ENCODE measurements around the gene ATP6V1B1.

Gene ATP6V1B1

DNA sequence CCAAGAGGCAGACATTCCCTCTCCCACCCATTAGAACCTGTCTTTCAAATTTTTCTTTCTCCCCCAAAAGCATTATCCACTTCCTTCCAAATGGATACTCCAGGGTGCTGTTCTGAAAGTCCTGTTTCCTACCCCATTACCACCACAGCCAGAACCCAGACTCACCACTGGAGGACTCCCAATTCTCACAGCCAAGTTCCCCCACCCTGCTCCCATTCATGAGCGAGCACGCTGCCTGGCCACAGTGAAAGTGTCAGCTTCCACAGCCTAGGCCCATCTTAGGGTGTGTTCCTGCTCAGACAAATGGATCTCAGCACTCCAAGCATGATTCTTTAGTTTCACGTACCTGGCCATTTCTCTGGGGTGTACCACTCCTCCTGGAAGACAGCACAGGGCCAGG is 38.9 kb downstream of the ATP6V1B1 start:
- DNase-seq, result no peak
- peaks cover 5 to 21% (median 15%) of the 10 kb centered on the region in 4 experiments for H3K4me1 ChIP-seq (ENCODE audit: control extremely low read depth in 1 of 4, control insufficient read depth in 4 of 4, insufficient read depth in 4 of 4, low read length in 3 of 4)
- no peaks in the 10 kb centered on the region for H3K9me3 ChIP-seq (ENCODE audit: control extremely low read depth in 1 of 5, control insufficient read depth in 4 of 5, insufficient read depth in 2 of 5, low read depth in 1 of 5, low read length in 4 of 5)
- CTCF ChIA-PET, result interaction anchor here (0.6 to 14.6 kb wide), 5 partner anchors 9 to 331 kb away, joined by 3 to 181 read pairs (median 4); no protein-coding TSS in a partner anchor
- WGBS (ENCODE audit: insufficient coverage), result 86% methylated on average over 1 of the region's 3 CpGs
- no peak overlapping the region for H3K4me3 ChIP-seq (ENCODE audit: control insufficient read depth in 1 of 7, extremely low read depth in 1 of 7, insufficient read depth in 4 of 7, low read depth in 2 of 7, low read length in 6 of 7)
- POLR2A ChIA-PET, result no interaction called here
- no peak overlapping the region for H3K27ac ChIP-seq (ENCODE audit: insufficient read depth in 1 of 2, low read depth in 1 of 2, low read length in 2 of 2, poor library complexity in 1 of 2, severe bottlenecking in 2 of 2)
- no peaks in the 10 kb centered on the region for H3K36me3 ChIP-seq (ENCODE audit: control insufficient read depth in 4 of 4, insufficient read depth in 4 of 4, low read length in 3 of 4)
- peaks cover 0 to 15% (median 7%) of the 10 kb centered on the region in 5 experiments for H3K27me3 ChIP-seq (replicated peaks in 2 of 5; ENCODE audit: control insufficient read depth in 4 of 5, insufficient read depth in 5 of 5, low read length in 4 of 5)

DNA sequence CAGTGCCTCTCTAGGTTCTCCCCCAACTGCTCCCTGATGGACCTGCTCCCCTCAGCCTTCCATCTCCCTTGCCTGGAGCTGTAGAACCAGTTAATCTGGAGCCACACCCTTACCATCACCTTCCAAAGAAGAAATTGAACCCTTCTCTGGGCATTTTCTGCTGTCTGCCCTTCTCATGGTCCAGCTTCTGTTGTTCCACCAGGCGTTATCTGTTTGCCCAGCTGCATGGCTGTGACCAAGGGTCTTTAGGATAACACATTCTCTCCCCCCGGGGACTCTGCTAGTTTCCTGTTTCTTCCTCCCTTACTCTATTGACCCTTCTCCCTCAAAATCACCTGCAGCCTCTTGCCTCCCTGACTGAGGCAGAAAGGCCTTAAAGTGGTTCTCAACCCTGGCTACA is 39.5 kb downstream of the ATP6V1B1 start:
- POLR2A ChIA-PET, result no interaction called here
- DNase-seq, result no peak
- CTCF ChIA-PET, result interaction anchor here (0.9 to 14.6 kb wide), 3 partner anchors 9 to 18 kb away, joined by 4 to 181 read pairs (median 21); no protein-coding TSS in a partner anchor
- Histone ChIP-seq H3K27me3 (replicated peaks in 2 of 5; ENCODE audit: control insufficient read depth in 4 of 5, insufficient read depth in 5 of 5, low read length in 4 of 5) (peaks cover 0 to 15% (median 7%) of the 10 kb centered on the region in 5 experiments), H3K4me1 (ENCODE audit: control extremely low read depth in 1 of 4, control insufficient read depth in 4 of 4, insufficient read depth in 4 of 4, low read length in 3 of 4) (peaks cover 5 to 21% (median 15%) of the 10 kb centered on the region in 4 experiments), H3K9me3 (ENCODE audit: control extremely low read depth in 1 of 5, control insufficient read depth in 4 of 5, insufficient read depth in 2 of 5, low read depth in 1 of 5, low read length in 4 of 5) (no peaks in the 10 kb centered on the region), H3K4me3 (ENCODE audit: control insufficient read depth in 1 of 7, extremely low read depth in 1 of 7, insufficient read depth in 4 of 7, low read depth in 2 of 7, low read length in 6 of 7) (no peak overlapping the region), H3K36me3 (ENCODE audit: control insufficient read depth in 4 of 4, insufficient read depth in 4 of 4, low read length in 3 of 4) (no peaks in the 10 kb centered on the region), H3K27ac (ENCODE audit: insufficient read depth in 1 of 2, low read depth in 1 of 2, low read length in 2 of 2, poor library complexity in 1 of 2, severe bottlenecking in 2 of 2) (no peak overlapping the region)
- 100% methylated on average over 2 of the region's 2 CpGs for WGBS (ENCODE audit: insufficient coverage)

DNA sequence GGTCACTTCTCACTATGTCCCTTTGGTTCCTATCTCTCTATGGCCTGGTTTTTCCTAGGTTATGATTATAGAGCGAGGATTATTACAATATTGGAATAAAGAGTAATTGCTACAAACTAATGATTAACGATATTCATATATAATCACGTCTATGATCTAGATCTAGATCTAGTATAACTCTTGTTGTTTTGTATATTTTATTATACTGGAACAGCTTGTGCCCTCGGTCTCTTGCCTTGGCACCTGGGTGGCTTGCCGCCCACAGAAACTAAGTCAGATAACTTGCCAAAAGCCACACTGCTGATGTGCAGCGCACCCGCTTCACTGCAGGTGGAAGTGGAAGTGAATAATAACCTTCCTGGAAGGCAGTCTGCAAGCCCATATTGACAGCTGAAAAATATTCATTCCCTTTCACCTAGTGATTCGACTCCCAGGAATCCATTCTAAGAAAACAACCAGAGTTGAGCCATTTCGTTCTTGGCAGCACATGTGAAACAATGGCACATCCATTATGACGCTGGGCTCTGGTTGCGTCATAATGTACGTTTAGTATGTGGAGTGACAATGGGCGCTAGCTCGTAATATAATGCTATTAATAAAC is 42.0 kb downstream of the ATP6V1B1 start:
- CTCF ChIA-PET, result interaction anchor here (1.4 to 14.6 kb wide), 3 partner anchors 14 to 18 kb away, joined by 3 to 181 read pairs (median 3); no protein-coding TSS in a partner anchor
- Histone ChIP-seq H3K27ac (ENCODE audit: insufficient read depth in 1 of 2, low read depth in 1 of 2, low read length in 2 of 2, poor library complexity in 1 of 2, severe bottlenecking in 2 of 2) (peak overlapping the region in 1 of 2 experiments; percentile 68), H3K4me3 (ENCODE audit: control insufficient read depth in 1 of 7, extremely low read depth in 1 of 7, insufficient read depth in 4 of 7, low read depth in 2 of 7, low read length in 6 of 7) (peak overlapping the region in 6 of 7 experiments; percentile 64 to 77 (median 70)), H3K4me1 (ENCODE audit: control extremely low read depth in 1 of 4, control insufficient read depth in 4 of 4, insufficient read depth in 4 of 4, low read length in 3 of 4) (peaks cover 5 to 21% (median 15%) of the 10 kb centered on the region in 4 experiments), H3K36me3 (ENCODE audit: control insufficient read depth in 4 of 4, insufficient read depth in 4 of 4, low read length in 3 of 4) (no peaks in the 10 kb centered on the region), H3K27me3 (replicated peaks in 2 of 5; ENCODE audit: control insufficient read depth in 4 of 5, insufficient read depth in 5 of 5, low read length in 4 of 5) (peaks cover 0 to 15% (median 4%) of the 10 kb centered on the region in 5 experiments), H3K9me3 (ENCODE audit: control extremely low read depth in 1 of 5, control insufficient read depth in 4 of 5, insufficient read depth in 2 of 5, low read depth in 1 of 5, low read length in 4 of 5) (no peaks in the 10 kb centered on the region)
- WGBS (ENCODE audit: insufficient coverage), result 23% methylated on average over 3 of the region's 14 CpGs
- POLR2A ChIA-PET, result no interaction called here
- DNase-seq, result peak in 2 of 3 donors; percentile 54 to 64

GRCh38 chr2:70978341-70979179 is 42.9 kb downstream of the ATP6V1B1 start, which contains the start of gene ANKRD53:
Gene ANKRD53, plus strand, starts transcription at chr2:70978630. Its CDS starts 16 bp downstream, at chr2:70978646.
- Histone ChIP-seq H3K4me3 (ENCODE audit: control insufficient read depth in 1 of 7, extremely low read depth in 1 of 7, insufficient read depth in 4 of 7, low read depth in 2 of 7, low read length in 6 of 7) (peak within 1 kb of the TSS; percentile 54 to 77 (median 68)), H3K4me1 (ENCODE audit: control extremely low read depth in 1 of 4, control insufficient read depth in 4 of 4, insufficient read depth in 4 of 4, low read length in 3 of 4) (peaks cover 5 to 21% (median 15%) of the 10 kb centered on the region in 4 experiments), H3K27ac (ENCODE audit: insufficient read depth in 1 of 2, low read depth in 1 of 2, low read length in 2 of 2, poor library complexity in 1 of 2, severe bottlenecking in 2 of 2) (peak within 1 kb of the TSS in 1 of 2 experiments; percentile 68), H3K9me3 (ENCODE audit: control extremely low read depth in 1 of 5, control insufficient read depth in 4 of 5, insufficient read depth in 2 of 5, low read depth in 1 of 5, low read length in 4 of 5) (no peaks in the 10 kb centered on the region), H3K36me3 (ENCODE audit: control insufficient read depth in 4 of 4, insufficient read depth in 4 of 4, low read length in 3 of 4) (no peaks in the 10 kb centered on the region), H3K27me3 (replicated peaks in 2 of 5; ENCODE audit: control insufficient read depth in 4 of 5, insufficient read depth in 5 of 5, low read length in 4 of 5) (peaks cover 0 to 15% (median 4%) of the 10 kb centered on the region in 5 experiments)
- CTCF ChIA-PET, result interaction anchor here (1.3 to 14.6 kb wide), 4 partner anchors 14 to 89 kb away, joined by 3 to 181 read pairs (median 4); partner anchors contain the start of gene NAGK
- POLR2A ChIA-PET, result no interaction called here
- peak in 1 of 3 donors; percentile 39 for DNase-seq
- WGBS (ENCODE audit: insufficient coverage), result 4% methylated on average over 63 of the region's 67 CpGs

- Histone ChIP-seq H3K4me3 (ENCODE audit: control insufficient read depth in 1 of 7, extremely low read depth in 1 of 7, insufficient read depth in 4 of 7, low read depth in 2 of 7, low read length in 6 of 7) (peak overlapping the region in 5 of 7 experiments; percentile 54 to 77 (median 73)), H3K9me3 (ENCODE audit: control extremely low read depth in 1 of 5, control insufficient read depth in 4 of 5, insufficient read depth in 2 of 5, low read depth in 1 of 5, low read length in 4 of 5) (no peaks in the 10 kb centered on the region), H3K4me1 (ENCODE audit: control extremely low read depth in 1 of 4, control insufficient read depth in 4 of 4, insufficient read depth in 4 of 4, low read length in 3 of 4) (peaks cover 5 to 26% (median 17%) of the 10 kb centered on the region in 4 experiments), H3K27me3 (replicated peaks in 2 of 5; ENCODE audit: control insufficient read depth in 4 of 5, insufficient read depth in 5 of 5, low read length in 4 of 5) (peaks cover 0 to 15% (median 4%) of the 10 kb centered on the region in 5 experiments), H3K36me3 (ENCODE audit: control insufficient read depth in 4 of 4, insufficient read depth in 4 of 4, low read length in 3 of 4) (peaks cover 0 to 2% (median 0%) of the 10 kb centered on the region in 4 experiments), H3K27ac (ENCODE audit: insufficient read depth in 1 of 2, low read depth in 1 of 2, low read length in 2 of 2, poor library complexity in 1 of 2, severe bottlenecking in 2 of 2) (no peak overlapping the region)
- ChIA-PET POLR2A (no interaction called here), CTCF (interaction anchor here (1.3 to 14.6 kb wide), 4 partner anchors 14 to 89 kb away, joined by 3 to 181 read pairs (median 4); partner anchors contain the start of gene NAGK)
- peak in 1 of 3 donors; percentile 28 for DNase-seq
- 31% methylated on average over 16 of the region's 19 CpGs for WGBS (ENCODE audit: insufficient coverage)
These were observed 43.4 kb downstream of the ATP6V1B1 start for GRCh38 chr2:70979180-70979488.

DNA sequence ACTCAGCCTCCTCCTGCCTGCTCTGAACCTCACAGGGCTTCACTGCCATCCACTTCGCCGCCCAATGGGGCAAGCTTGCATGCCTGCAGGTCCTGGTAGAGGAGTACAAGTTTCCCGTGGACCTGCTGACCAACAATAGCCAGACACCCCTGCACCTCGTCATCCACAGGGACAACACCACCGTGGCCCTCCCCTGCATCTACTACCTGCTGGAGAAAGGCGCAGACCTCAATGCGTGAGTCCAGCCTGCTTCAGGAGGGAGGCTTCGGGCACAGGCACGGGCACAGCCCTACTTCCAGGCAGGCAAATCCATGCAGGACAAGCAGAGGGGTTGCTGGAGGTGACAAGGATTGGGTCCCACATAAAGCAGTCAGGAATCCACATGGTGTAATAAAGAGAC is 43.9 kb downstream of the ATP6V1B1 start:
- H3K36me3 ChIP-seq (ENCODE audit: control insufficient read depth in 4 of 4, insufficient read depth in 4 of 4, low read length in 3 of 4), result peaks cover 0 to 2% (median 0%) of the 10 kb centered on the region in 4 experiments
- POLR2A ChIA-PET, result no interaction called here
- CTCF ChIA-PET, result interaction anchor here (0.9 to 14.6 kb wide), 4 partner anchors 14 to 88 kb away, joined by 3 to 181 read pairs (median 4); partner anchors contain the start of gene NAGK
- 95% methylated on average over 6 of the region's 9 CpGs for WGBS (ENCODE audit: insufficient coverage)
- H3K4me1 ChIP-seq (ENCODE audit: control extremely low read depth in 1 of 4, control insufficient read depth in 4 of 4, insufficient read depth in 4 of 4, low read length in 3 of 4), result peaks cover 5 to 31% (median 20%) of the 10 kb centered on the region in 4 experiments
- H3K27ac ChIP-seq (ENCODE audit: insufficient read depth in 1 of 2, low read depth in 1 of 2, low read length in 2 of 2, poor library complexity in 1 of 2, severe bottlenecking in 2 of 2), result no peak overlapping the region
- DNase-seq, result no peak
- H3K9me3 ChIP-seq (ENCODE audit: control extremely low read depth in 1 of 5, control insufficient read depth in 4 of 5, insufficient read depth in 2 of 5, low read depth in 1 of 5, low read length in 4 of 5), result no peaks in the 10 kb centered on the region
- peak overlapping the region in 1 of 7 experiments; percentile 73 for H3K4me3 ChIP-seq (ENCODE audit: control insufficient read depth in 1 of 7, extremely low read depth in 1 of 7, insufficient read depth in 4 of 7, low read depth in 2 of 7, low read length in 6 of 7)
- H3K27me3 ChIP-seq (replicated peaks in 2 of 5; ENCODE audit: control insufficient read depth in 4 of 5, insufficient read depth in 5 of 5, low read length in 4 of 5), result peaks cover 0 to 15% (median 4%) of the 10 kb centered on the region in 5 experiments
